Measurements from ENCODE around the gene ISCA1.

- no peak for TF ChIP-seq CTCF (IDR thresholded peaks at IDR 0.05)
- TF ChIP-seq POLR2A (IDR thresholded peaks at IDR 0.05): no peak
Observed at GRCh38 chr9:86279839-86280238, 2.5 kb downstream of the ISCA1 start.
